ENCODE measurements around the gene G0S2.

Gene G0S2

GRCh38 chr1:209648931-209649776 is 26.1 kb upstream of the G0S2 start:
- no peak for DNase-seq

GRCh38 chr1:209650454-209650853 is 24.8 kb upstream of the G0S2 start:
- no peak for DNase-seq

- DNase-seq, result peak; percentile 78
These were observed 24.0 kb upstream of the G0S2 start for GRCh38 chr1:209651138-209651587.

GRCh38 chr1:209652121-209652735 is 23.0 kb upstream of the G0S2 start, which contains the start of gene LAMB3:
Gene LAMB3 (minus strand): TSS chr1:209652425. CDS start chr1:209650944, 1,481 bp downstream.
- no peak for DNase-seq

GRCh38 chr1:209652873-209653401 is 22.3 kb upstream of the G0S2 start:
- peak; percentile 63 for DNase-seq

- no peak for DNase-seq
These were observed 21.3 kb upstream of the G0S2 start for GRCh38 chr1:209653915-209654351.

- no peak for DNase-seq
These were observed 19.6 kb upstream of the G0S2 start for GRCh38 chr1:209655411-209656231.

GRCh38 chr1:209657140-209657879 is 17.9 kb upstream of the G0S2 start:
- no peak for DNase-seq

- DNase-seq, result no peak
These were observed 17.3 kb upstream of the G0S2 start for GRCh38 chr1:209657918-209658317.

GRCh38 chr1:209659909-209660308 is 15.3 kb upstream of the G0S2 start:
- DNase-seq, result no peak

GRCh38 chr1:209661071-209661470 is 14.1 kb upstream of the G0S2 start:
- DNase-seq, result no peak

GRCh38 chr1:209662879-209663327 is 12.3 kb upstream of the G0S2 start:
- no peak for DNase-seq

GRCh38 chr1:209667103-209667502 is 8.1 kb upstream of the G0S2 start:
- no peak for DNase-seq

GRCh38 chr1:209667708-209668107 is 7.5 kb upstream of the G0S2 start:
- DNase-seq, result no peak

GRCh38 chr1:209670441-209671082 is 4.7 kb upstream of the G0S2 start:
- DNase-seq, result no peak

GRCh38 chr1:209672705-209673630 is 2.2 kb upstream of the G0S2 start:
- peak; percentile 32 for DNase-seq

- DNase-seq, result no peak
These were observed 1.4 kb upstream of the G0S2 start for GRCh38 chr1:209673631-209674417.

GRCh38 chr1:209675565-209676154 is 448 bp downstream of the G0S2 start:
- DNase-seq, result no peak

GRCh38 chr1:209678981-209679539 is 3.8 kb downstream of the G0S2 start:
- no peak for DNase-seq

All from activated naive CD4-positive, alpha-beta T cell treated with Interleukin-2 at 50 U/mL for 16 hours (primary cell).